NCI-H2196 treated with DMSO at 0.1 percent for 48 hours (cell line): ENCODE data around the gene RIC3.

Experiments used
- DNase-seq: peaks from one replicate; lab custom pipeline; 2025; ENCODE audit not compliant: unreplicated experiment; lab: John Stamatoyannopoulos, UW

Gene RIC3

DNA sequence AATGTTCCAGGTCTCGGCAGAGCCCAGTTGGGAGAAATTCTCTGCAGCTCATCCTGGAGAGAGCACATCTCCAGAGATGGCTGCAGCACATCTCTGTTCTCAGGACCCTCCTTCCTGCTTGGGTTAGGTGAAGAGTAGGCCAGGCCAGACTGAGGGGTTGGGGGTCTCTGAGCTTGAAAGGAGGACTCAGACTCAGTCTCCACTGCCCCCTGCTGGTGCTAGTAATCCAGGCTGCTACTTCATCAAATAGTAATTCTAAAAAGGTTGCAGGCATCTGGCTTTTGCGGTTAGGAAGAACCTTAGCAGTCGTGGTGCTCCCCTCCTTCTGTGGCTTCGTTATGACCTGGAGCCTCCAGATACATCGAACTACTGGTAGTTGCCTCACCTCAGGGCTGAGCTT, 78.1 kb downstream of the RIC3 start:
- DNase-seq, result no peak

DNA sequence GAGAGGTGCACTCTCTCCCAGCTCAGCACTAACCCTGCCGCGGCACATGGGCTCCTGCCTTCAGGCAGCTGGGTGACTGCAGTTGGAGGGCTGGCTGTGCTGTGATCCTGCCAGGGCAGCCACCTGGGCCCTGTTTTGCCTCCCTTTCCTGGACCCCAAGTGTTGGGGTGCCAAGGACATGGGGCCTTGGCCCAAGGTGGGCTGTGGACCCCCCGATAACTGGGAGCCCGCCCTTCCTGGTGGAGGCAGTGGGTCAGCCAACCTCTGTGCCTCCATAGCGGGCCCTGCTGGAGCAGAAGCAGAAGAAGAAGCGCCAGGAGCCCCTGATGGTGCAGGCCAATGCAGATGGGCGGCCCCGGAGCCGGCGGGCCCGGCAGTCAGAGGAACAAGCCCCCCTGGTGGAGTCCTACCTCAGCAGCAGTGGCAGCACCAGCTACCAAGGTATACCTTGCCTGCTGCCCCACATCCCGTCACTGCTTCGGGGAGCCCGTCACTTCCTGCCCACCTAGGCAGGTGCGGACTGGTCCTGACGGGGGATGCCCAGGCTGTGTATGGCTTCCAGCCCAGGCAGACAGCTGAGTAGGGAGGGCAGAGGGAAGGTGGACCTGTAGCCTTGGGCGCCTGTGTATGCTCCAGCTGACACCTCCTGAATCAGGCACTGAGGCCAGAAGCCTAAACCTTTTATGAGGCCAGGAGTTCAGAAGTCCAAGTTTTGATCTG, 78.9 kb downstream of the RIC3 start:
- no peak for DNase-seq

DNA sequence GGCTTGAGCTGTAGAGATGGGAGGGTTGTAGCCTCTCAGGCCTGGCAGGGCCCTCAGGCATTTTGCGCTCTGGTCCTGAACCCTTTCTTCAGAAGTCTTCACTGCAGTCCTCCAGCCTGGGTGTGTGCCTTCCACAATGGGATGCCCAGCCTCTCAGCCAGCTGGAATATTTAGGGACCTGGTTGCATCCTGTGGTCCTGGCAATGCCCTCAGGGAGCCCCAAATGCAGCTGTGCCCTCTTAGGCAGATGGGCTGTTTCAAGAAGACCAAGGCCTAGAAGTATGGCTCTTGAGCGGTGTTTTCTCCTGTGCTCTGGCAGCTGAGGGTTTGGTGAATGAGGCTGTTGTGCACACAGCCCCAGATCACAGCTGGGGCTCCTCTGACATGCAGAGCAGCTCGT, 81.1 kb downstream of the RIC3 start:
- no peak for DNase-seq

DNA sequence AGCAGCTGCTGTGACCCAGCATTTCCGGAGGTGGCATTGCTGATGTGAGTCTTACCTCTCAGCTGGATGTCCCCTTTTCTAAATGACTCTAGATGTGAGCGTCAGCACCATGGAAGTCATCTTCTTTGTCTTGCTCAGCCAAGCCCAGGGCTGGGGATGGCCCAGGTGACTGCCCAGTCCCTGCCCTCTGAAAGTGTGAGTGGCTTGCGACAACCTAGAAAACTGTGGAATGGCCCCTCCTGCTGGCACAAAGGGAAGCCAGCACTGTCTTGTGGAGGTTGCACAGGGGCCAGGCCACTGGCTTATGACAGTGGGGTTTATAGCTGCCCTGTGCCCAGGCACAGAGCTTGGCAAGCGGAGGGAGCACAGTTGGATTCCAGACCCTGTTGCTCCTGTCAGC, 81.6 kb downstream of the RIC3 start:
- no peak for DNase-seq

DNA sequence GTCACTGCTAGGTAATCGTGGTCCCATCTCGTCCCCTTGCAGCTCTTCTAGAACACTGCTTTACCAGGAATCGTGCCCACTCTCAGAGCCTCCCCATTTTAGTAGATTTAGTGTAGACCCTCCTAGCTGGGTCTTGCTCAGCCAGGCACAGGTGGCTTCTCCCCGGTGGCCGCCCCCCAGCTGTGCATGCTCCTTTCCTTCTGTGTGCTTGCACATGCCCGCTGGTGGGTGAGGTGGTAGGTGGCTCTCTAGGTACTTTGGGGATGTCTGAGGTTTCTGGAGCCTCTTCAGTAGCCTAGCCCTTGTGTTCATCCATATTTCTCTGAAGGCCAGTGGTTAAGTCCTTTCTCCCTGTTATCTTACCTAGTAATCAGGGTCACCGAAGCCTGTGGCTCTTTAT, 82.3 kb downstream of the RIC3 start:
- no peak for DNase-seq

DNA sequence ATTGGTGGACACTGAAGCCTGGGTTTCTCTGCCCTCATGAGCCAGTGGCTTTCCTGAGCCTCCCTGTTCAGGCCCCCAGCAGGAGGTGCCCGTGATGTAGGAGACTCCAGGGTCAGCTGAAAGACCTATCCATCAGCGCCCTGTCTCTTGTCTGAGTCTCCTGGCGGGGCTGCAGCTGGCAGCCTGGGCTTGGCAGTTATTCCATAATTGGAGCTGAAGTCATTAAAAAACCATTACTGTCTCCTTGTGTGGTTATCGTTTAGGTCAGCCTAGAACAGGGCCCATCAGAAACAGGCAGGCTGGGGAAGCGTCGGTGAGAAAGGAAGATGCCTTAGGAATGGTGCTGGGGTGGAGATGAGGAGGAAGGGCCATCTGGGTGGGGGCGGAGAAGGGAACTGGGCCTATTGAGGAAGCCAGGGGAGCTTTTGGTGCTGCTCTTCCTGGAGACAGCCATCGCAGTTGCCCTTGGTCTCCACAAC, 82.8 kb downstream of the RIC3 start:
- no peak for DNase-seq

DNA sequence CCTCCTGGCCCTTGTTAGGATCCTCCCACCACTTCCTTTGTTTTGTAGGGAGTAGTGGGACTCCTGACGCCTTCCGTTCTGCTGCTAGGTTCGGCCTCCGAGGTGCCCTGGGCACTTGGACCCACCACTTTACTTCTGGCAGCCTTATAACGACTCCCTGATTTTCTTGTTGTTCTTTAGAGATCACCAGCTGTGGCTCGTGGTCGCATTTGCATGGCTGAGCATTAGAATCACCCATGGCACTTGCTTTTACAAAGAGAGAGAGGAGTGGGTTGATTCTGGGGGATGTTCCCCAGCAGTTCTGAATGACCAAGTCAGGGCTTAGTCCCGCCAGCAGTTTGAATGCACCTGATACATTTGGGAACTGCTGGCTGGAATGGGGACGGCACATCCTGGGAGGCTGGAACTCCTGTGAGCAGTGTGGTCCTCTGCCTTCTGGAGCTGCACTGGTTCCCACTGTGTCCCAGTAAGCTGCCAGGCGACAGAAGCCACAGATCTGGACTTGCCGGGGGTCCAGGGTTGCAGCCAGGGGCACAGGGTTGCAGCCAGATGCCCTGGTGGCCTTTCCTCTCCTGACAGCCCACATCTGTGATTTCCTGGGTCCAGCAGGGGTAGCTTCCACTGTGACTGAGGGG, 83.7 kb downstream of the RIC3 start:
- DNase-seq, result no peak

DNA sequence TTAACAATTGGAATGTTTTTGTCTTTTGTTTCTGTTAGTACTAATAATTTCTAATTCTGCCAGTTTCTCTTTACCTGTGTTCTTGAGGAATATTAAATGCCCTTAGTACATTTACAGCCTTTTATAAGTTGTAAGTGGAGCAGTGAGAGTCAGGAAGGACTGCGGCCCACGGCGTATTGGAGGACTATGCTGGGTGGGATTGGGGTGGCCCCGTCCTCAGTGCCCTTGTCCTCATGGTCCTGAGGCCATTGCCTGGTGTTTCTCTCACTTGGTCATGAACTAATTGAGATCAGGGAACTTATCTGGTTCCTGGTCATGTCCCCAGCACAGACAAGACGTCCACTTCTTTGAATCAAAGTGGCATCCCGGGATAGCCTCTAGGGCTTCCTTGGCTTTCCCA, 84.5 kb downstream of the RIC3 start:
- DNase-seq, result no peak

DNA sequence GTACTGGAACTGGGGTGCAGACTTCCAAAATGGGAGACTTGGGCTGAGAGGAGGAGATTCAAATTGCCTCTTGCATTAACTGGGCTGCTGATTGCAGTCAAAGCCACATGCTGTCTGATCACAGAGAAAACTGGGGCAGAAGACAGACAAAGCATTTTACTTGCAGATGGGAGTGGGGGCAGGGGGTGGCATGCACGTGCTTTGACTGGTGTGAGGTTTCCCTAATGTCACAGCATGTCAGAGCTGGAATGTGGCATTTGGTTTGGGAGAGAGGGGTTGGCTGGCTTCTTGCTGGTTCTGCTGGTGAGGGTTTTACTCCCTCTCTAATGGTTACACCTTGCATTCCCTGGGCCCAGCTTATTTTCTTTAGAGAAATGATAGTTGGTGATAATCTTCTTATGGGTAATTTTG, 84.9 kb downstream of the RIC3 start:
- DNase-seq, result no peak

DNA sequence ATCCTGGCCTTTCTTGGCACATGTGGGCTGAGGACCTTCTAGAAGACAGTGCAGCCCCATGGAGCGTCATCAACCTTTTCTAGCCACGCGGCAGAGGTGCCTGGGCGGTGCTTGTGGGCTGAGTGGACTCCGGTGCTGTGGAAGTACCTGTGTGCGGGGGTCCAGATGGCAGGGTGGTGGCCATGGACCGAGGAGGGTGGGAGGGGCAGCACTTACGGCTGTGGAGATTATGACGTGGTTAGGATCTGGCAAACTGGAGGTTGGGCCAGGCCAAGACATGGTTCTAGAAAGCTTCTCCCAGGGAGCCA, 85.8 kb downstream of the RIC3 start:
- DNase-seq, result no peak

DNA sequence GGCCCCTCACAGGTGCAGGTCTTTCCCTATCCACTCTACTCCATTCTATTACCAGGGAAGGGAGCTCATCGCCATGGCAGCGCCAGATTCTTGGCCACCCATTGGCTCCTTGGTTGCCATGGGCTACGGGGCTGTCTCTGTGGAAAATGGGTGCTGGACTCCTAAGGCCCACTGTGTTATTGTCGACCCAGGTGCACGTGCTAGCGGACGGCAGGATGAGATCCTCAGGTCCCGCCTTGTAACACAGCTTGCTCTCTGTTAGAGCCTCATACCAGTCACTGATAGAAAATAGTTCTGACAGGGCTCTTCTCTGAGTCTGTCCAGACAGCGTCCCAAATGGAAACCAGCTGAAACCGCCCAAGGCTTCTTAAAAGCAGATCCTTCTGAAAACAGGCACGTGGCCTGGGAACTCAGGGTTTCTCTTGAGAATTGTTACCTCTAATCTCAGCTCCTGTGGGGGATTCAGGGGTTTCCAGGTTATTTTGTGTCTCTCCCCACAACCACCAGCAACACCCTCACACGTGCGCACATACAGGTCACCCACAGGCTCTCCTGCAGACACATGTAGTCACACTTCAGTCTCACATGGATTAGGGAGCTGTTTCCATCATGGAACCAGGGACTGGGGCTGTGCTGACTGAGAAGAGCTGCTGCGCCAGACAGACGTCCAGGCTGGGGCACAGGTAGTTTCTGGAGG, 86.3 kb downstream of the RIC3 start:
- DNase-seq, result no peak

DNA sequence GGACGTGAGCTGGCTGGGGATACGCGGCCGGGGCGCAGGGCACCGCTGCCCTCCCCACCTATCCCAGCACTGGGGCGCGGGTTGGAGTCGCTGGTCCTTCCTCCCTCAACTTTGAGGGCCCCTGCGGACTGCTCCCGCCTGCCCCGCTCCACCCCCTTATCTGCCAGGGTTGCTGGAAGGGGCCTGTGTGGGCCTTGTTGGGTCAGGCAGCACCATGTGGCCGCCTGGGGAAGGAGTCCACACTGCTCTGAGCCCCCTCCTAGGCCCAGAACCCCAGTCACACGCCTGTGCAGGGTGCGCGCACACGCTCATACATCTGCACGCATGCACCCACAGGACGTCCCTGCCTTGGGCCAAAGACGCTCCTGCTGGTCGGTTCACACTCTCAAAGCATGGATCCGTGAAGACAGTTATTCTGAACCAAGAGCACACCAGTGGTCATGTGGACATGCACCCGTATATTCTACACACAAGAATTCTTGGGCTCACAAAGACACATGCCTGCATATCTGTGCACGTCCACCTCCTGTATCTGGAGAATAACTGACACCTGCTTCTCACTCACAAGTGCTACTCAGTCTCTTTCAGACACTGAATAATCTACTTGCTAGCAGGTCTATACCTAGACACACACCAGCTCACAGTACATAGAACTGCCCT, 87.1 kb downstream of the RIC3 start:
- no peak for DNase-seq

DNA sequence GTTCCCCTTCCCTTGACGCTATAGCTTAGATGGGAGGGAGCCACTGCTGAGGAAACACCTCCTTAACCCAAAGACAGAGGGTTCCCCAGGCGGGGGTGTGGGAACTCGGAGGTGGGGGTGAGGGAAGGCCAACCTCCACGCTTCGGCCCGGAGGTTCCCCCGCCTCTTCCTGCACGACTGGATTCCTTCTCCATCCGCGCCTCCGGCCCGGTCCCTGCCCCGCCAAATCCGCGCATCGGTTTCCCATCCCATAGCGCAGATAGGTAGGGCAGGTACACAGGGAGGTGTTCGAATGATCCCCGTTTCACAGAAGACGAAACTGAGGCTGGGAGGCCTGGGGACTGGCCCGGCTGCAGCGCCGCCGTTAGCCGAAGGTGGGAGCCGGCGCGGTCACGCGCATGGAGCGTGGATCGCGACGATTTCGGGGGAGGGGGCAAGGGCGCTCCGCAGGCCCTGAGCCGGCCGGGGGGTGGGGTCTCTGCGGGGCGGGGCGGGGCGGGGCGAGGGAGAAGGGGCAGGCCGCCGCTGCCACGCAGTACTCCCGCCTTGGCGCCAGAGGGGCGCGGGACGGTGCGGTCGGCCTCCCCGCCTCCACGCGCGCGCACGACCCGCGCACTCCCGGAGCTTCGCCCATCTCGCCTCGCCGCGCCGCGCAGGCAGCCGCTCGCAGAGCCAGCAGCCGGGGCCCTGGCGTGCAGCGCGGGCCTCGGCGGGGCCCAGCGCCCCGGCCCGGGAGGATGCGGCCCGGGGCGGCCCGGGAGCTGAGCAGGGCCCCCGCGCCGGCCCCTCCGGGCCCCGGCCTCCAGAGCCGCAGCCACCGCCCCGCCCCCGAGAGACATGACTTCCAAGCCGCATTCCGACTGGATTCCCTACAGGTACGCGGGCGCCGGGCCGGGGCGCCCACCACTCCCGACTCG, 87.9 kb downstream of the RIC3 start, which contains the start of gene TUB:
TUB (plus strand) TSS at position 538 of the 917 bp plus-strand sequence; CDS start at position 838, 300 bp downstream.
- no peak for DNase-seq

DNA sequence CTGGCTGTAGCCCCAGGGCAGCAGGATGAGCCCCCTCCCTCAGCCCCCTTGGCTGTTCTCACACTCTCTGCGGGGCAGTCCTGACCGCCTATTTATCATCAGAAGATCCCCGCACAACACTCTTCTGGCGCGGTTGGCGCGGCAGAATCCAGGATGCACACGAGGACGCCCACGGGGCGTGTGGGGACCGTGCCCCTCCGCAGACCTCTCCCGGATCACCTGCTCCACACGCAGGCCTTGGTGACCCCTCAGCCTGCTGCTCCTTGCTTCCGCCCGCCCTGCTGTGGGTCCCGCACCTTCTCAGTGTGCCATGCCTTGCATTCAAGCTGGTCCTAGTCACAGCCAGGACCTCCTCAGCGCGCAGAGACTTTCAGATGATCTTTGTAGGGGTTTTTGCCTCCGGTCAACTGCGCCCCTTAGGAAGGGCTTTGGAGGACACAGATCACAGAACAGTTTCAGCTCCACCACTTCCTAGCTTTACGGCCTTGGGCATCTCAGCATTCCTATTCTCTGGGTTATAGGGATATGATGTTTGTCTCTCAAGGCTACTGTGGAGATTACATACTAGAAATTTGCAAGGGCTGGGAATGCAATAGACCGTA, 88.7 kb downstream of the RIC3 start:
- DNase-seq, result no peak

DNA sequence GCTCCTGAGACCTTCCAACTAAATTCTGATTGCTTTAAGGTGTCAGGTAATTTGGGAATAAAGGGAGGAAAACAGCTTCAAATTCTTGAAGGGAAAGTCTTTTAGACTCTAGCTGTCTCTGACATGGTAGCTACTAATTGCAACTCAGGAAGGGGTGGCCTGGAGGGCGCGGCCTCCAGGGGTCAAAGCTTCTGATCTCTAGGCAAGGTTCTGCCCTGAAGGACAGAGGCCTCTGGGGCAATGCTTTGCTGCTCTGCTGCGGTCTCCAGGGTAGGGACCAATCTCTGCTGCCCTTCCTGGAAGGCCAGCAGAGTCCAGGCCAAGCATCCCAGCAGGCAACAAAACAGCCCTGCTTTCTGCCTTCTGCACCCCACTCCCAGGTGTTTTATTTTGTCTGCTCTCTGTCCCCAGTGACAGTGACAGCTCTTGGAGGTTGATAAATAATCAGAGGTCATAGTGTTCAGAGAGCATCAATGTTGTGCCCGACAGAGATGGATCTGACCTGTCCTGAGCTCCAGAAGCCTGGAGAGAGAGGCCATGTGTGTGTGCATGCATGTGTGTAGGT, 89.6 kb downstream of the RIC3 start:
- DNase-seq, result no peak

DNA sequence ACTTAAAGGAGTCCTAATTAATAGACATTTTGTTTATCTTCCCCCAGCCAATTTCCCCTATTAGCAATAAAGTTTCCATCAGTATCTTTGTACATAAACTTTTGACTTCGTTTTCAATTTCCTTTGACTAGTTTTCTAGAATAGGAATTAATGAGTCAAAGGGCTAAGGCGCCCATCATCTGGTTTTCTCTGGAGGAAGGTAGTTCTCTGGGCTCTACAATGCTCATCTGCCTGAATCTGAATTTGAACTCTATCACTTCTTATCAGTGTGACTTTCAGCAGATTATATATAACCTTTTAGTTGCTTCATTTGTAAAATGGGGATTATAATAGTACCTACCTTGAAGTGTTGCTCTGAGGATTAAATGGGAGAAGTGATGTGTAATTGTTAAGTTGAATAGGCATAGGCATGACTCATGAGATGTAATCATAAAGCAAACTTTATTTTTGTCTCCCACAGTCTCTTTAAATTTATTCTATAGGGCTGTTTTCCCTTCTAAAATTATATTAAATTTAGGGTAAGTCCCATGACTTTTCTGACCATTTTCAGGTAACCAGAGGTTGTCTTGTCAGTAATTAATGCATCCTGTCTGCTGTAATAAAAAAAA, 93.6 kb downstream of the RIC3 start:
- no peak for DNase-seq

DNA sequence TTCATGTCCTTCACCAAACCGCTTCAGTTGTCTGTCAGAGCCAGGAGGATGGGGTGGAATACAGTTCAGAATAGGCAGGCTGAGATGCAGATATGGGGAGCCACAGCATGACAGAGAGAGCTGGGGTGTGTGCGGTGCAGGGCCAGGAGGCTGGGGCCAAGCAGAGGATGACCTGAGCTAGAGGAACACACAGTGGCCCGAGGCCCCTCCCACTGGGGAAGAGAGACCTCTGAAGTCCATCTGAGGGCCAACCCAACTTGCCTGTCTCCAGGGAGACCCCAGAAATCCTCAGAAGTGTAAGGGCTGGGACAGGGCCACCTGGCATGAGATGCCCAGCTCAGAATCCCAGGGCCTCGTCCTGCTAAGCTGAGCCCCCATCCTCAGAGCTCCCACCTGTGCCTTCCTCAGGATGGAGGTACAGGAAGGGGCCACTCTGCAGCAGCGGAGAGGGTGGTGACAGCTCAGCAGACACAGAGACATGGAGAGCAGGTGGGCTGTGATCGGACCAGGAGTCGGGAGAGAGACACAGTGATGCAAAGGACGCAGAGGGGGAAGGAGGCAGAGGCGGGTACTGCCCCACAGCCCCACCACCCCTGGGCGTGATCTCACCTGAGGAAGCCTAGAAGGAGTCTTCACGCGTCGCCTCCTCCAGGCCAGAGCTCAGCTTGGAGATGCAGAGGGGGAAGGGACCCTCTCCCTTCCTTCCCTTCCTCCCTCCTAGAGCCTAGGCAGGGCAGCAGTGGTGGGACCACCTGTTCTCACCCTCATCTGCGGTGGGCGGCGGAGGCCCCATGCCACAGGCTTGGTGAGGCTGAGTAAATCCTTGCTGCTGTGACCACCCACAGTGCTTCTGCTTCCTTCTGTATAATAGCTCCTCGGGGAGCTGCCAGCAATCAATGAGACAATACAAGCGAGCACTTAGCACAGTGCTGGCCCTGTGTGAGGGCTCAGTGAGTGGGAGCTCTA, 96.9 kb downstream of the RIC3 start:
- no peak for DNase-seq

DNA sequence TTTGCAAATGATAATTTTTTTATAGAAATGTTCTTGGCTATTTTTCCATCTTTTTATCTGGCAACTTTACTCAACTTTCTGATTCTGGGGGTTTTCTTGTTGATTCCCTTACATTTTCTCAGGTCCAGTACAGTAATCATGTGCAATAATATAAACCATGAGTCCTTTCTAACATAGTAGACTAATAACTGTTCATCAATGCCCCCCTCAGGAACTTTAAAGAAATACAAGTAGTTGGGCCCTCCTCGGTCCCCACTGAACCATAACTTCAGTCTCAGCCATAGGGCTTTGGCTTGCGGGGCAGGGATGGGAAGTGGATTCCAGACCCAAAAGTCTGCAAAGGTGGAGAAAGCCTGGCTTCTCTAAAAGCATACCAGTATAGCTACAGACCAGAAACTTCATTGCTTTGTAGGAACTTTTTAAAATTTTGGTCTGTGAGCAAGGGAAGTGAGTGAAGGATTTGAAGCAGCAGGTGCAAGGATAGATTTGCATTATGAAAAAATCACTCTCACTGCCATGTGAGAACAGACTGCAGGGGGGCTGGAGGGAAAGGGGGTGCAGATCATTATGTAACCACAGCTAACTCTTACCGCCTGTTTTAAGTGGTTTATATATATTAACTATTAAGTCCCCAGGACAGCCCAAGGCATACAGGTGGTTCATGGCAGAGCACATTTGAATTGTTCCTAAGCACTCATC, 98.3 kb downstream of the RIC3 start:
- DNase-seq, result no peak
